ENCODE data around the gene BCL2L12.
"Not testable (repeated sequence)": the region's sequence is repeated elsewhere in the genome, so short reads cannot be mapped to it uniquely, and the experiment has no call there.

The BCL2L12 gene

GRCh38 chr19:49713236-49713845 is 47.6 kb downstream of the BCL2L12 start:
- no peak for DNase-seq (ENCODE audit: low spot score)

- DNase-seq (ENCODE audit: low spot score): no peak
These were observed 50.4 kb downstream of the BCL2L12 start for GRCh38 chr19:49716154-49716553.

DNA sequence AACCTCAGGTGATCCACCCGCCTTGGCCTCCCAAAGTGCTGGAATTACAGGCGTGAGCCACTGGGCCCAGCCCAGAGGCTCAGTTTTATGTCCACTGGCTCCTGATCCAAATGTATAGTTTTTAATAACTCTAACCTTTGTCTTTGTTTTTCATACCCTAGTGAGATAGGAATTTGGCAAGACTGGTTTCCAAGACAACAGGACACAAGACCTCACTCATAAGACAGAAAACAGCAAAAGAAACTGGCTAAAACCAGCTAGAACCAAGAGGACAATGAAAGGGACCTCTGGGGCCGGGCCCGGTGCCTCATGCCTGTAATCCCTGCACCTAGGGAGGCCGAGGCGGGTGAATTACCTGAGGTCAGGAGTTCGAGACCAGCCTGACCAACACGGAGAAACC is 52.8 kb downstream of the BCL2L12 start:
- no peak for DNase-seq (ENCODE audit: low spot score)

GRCh38 chr19:49718991-49719390 is 53.3 kb downstream of the BCL2L12 start:
- no peak for DNase-seq (ENCODE audit: low spot score)

- not testable (repeated sequence) for DNase-seq (ENCODE audit: low spot score)
These were observed 53.7 kb downstream of the BCL2L12 start for GRCh38 chr19:49719420-49719819.
